GM18498 (cell line): ENCODE data around the gene BHLHE23.
A peak's percentile ranks its signal among the peaks of the same experiment; 100 is the strongest.

Source experiments
- ATAC-seq: cut with Tn5 transposase; IDR thresholded peaks from one replicate; pipeline ENCODE4 v1.9.1; 2021; ENCODE audit warnings: mild to moderate bottlenecking, moderate library complexity; ENCODE audit not compliant: unreplicated experiment

BHLHE23 gene

DNA sequence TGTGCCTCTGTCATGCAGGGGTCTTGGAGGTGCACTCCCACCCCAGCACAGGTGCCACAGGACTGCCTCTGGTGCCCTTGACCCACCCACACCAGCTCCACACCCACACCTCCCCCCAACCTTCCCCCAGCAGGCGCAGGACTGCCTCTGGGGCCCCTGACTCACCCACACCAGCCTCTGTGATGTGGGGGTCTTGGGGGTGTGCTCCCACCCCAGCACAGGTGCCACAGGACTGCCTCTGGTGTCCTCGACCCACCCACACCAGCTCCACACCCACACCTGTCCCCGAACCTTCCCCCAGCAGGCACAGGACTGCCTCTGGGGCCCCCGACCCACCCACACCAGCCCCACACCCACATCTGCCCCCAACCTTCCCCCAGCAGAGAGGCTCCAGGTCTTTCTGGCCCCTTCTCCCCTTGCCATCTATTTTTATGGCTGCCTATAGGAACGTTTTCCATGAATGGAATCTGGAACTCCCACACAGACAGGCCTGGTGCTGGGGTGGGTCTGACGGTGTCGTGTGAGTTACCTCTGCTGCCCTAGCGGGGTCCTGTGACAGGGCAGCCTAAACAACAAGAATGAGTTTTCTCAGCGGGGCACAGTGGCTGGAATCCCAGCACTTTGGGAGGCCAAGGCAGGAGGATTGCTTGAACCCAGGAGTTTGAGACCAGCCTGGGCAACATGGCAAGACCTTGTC is 30.8 kb downstream of the BHLHE23 start:
- ATAC-seq = no peak

DNA sequence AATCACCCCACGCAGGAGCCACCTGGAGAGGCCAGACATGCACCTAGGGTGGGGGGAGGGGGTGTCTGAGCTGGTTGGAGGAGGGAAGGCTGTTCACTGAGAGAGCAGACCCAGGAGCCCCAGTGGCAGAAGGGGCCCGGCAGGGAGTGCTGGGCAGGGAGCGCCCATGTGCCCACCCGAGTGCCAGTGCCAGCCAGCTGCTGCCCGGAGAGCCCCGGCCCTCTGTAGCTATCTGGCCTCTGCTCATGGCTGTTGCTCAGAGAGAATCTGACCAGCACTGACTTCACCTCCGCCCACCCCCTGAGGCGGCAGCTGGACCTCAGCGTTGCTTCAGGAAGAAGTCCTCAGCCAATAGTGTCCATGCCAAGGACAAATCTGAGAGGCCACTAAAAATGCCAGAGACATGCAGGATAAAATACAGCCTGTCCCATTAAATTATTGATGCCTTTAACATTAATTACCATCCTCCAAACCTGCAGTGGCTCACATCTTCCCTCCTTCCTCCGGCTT is 31.5 kb downstream of the BHLHE23 start:
- ATAC-seq = no peak

DNA sequence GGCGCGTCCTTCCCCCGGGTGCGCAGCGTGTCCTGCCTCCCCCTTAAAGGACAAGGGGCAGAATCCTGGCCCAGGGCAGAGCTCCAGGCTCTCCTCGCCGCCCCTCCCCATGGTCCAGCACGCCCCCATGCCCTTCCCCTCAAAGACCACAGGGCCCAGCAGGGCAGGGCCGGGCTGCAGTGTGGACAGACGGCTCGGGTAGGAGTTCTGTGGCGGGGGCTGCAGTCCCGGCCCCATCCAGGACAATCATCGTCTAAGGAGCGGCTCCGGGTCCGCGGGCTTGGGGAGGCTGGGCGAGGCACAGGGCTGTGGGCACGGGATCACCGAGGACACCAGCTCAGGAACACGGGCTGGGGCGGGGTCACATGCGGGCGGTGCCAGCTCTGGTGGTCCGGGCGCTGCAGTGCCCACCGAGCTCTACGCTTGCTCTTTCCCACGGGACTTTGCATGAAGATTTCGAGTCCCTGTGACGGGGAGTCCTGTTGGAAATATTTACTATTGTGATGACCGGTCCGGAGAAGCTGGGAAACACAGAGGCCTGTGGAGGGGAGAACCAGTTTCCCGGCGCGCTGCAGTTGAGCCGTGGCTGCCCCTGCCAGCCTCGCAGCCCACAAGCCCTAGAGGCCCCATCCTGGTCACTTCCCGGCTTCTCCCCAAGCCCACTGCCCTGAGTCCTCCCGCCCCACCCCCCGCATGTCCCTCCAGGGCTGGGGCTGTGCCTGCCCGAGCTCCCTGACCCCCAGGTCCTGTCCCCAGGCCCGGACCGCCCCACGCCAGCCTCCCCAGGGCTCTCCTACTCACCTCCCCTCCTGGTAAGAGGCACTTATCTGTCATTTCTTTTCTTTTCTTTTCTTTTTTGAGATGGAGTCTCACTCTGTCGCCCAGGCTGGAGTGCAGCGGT is 33.7 kb downstream of the BHLHE23 start:
- ATAC-seq = no peak

DNA sequence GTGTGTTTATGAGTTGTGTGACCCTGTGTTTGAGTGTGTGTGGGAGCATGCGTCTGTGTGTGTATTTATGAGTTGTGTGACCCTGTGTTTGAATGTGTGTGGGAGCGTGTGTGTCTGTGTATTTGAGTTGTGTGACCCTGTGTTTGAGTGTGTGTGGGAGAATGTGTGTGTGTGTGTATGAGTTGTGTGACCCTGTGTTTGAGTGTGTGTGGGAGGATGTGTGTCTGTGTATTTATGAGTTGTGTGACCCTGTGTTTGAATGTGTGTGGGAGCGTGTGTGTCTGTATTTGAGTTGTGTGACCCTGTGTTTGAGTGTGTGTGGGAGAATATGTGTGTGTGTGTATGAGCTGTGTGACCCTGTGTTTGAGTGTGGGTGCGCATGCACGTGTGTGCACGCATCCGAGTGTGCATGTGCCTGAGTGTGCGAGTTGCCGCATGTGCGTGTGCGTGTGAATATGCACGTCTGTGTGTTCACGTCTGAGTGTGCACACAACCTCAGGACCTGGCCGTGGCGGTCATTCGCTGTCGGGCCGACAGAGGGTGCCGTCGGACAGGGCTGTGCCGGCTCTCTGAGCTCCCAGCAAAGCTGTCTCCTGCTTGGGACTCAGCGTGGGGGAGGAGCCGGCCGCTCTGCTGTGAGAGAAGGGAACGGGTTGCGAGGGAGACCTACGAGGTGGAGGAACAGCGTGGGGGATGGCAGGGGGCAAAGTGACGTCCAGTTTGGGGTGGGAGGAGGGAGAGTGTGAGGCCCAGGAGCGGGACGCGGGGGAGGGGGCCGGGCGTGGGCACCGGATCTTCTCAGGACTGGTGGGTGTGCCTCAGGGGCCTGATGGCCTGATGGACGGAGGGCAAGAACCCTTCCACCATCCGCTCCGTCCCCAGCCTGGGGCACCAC is 34.6 kb downstream of the BHLHE23 start:
- peak; percentile 52 for ATAC-seq

DNA sequence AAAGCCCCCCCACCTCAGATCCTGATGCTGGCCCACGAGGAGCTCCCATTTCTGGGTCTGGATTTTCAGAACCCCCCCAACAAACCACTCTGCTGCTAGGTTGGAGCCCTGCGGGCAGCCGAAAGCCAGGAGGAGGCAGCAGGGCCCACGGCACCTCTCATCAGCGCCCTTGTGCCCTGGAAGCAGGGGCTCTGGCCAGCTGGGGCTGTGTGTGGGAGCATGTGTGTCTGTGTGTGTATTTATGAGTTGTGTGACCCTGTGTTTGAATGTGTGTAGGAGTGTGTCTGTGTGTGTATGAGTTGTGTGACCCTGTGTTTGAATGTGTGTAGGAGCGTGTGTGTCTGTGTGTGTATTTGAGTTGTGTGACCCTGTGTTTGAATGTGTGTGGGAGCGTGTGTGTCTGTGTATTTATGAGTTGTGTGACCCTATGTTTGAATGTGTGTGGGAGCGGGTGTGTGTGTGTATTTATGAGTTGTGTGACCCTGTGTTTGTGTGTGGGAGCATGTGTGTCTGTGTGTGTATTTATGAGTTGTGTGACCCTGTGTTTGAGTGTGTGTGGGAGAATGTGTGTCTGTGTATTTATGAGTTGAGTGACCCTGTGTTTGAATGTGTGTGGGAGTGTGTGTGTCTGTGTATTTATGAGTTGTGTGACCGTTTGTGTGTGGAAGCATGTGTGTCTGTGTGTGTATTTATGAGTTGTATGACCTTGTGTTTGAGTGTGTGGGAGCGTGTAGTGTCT is 35.4 kb downstream of the BHLHE23 start:
- no peak for ATAC-seq

DNA sequence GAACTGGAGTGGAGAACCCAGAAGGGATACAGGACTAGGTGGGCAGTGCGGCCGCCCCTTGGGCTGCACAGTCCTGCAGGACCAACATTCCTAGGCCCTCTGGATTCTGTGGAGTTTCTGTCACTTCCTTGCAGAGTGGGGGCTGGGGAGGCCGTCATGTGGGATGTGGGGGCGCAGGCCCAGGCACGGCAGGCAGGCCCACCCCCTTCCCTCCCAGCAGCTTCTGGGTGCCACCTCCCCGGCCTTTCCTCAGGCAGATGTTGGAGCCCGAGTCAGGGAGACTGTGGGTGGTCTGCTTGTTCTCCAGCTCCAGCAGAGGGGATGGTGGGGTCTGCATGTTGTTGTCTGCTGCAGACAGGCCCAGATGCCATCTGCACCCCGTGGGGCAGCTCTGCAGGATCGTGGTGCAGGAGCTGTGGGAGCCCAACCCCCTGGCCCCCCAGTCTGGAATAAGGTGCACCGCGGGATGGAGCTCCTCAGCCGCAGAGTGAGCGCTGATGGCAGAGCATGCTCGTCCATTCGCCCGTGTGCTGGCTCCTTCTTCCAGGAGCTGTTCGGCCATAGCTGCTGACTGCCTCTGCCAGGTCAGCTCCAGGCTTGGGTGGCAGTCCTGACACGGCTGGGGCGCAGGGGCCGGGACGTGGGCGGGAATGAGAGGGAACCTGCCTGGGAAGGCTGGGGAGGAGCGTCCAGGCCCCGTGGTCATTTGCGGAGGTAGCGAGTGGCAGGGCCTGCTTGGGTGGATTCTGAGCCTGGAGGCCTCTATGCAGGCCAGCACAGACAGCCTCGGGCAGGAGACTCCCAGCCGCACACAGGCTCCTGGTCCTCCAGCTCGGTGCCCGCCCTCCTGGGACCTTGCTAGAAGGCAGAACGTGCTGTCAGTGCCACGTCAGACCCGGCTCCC is 36.2 kb downstream of the BHLHE23 start:
- ATAC-seq = no peak

DNA sequence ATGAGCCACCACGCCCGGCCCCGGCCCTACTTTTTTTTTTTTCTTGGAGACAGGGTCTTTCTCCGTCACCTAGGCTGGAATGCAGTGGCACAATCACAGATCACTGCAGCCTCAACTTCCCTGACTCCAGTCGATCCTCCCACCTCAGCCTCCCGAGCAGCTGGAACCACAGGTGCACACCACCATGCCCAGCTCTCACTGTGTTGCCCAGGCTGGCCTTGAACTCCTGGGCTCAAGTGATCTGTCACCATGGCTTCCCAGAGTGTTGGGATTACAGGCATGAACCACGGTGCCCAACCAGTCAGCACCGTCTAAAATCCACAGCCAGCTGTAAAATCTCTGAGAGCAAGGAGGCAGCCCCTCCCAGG is 36.8 kb downstream of the BHLHE23 start:
- no peak for ATAC-seq

DNA sequence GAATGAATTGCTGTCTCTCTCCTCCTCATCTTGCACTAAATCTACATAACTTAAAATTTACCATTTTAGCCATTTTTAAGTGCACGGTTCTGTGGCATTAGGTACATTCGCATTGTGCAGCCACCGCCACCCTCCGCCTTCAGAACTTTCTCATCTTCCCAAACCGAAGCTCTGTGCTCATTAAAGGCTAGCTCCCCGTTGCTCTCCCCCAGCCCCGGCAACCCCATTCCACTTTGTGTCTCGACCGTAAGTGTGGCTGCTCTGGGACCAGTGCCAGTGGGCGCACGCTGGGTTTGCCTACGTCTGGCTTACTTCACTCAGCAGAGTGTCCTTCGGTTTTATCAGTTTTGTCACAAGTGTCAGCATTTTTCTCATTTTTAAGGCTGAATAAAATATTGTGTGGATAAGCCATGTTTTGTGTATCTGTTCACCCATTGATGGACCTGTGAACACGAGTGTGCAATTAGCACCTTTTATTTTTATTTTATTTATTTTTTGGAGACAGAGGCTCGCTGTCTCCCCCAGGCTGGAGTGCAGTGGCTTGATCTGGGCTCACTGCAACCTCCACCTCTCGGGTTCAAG is 37.5 kb downstream of the BHLHE23 start:
- no peak for ATAC-seq

DNA sequence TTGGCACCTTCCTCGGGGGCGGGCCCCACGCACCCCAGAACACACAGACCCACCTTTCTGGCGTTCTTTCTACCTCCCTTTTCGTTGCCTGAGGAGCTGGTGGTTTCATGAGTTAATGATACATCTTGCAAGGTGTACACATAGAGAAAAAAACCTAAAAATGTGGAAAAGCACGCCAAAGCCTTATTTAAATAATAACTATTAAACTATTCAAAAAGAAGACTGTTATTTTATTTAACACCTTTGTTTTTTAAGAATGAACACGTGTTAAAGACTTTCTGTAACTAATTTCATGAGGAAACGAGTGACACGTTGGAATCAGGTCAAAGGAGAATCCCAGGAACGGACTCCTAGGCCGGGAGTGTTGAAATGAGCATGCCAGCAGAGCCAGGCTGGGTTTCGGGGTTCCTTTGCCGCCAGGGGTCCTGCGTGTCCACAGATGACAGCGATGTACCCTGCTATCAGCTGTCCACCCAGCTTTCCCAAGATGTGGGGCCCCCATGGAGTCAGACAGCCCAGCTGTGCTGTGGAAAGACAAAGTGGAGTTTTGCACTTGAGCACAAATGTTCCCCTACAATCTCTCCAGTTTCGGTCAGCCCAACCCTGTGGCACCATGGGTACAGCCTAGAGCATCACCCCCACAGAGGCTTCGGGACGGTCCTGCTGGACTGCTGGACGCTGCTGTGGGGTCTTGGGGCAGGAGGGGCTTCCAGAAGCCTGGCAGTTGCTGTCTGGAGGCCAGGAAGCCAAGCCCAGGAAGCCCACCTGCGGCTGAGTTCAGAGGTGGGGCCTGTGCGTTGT is 38.2 kb downstream of the BHLHE23 start:
- ATAC-seq = no peak

DNA sequence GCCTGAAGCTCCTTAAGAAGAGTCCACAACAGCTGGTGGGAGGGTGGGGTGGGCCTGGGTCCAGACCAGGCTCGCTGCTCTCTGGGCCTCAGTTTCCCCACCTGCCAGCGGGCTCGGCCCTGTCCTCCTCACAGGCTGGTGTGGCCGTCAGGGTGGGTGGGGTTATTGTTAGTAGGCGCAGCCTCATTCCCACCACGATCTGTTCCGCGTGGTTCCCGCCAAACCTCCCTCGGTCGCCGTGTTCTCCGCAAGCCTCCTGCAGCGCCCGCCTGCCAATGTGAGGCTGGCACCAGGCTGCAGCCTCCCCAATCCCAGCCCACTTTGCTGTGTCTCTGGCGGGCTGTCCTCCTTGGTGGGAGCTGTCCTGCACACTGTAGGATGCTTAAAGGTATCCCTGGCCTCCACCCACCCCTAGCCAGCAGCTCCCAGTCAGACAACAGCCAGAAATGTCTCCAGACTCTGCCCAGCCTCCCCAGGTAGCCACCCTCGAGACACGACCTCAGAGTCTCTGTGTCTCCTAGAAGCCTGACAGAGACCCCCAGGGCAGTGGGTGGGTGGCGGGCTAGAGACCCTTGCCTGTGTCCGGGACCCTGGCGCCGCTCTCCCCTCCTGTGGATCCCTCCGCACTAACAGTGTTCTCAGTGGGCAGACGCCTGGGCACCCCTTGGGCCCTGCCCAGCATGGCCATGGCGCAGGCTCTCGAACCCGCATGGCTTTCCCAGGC is 39.0 kb downstream of the BHLHE23 start:
- ATAC-seq = no peak

DNA sequence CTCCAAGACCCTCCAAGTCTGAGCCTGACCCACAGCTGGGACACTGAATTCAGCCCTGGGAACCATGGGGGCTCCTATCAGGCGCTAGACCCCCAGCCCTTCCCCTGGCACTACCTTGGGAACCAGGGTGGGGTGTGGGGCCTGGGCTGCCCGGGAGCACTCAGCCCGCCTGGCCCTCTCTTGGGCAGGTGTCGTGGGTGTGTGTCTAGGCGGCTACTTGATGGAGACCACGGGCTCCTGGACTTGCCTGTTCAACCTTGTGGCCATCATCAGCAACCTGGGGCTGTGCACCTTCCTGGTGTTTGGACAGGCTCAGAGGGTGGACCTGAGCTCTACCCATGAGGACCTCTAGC is 39.6 kb downstream of the BHLHE23 start:
- no peak for ATAC-seq

DNA sequence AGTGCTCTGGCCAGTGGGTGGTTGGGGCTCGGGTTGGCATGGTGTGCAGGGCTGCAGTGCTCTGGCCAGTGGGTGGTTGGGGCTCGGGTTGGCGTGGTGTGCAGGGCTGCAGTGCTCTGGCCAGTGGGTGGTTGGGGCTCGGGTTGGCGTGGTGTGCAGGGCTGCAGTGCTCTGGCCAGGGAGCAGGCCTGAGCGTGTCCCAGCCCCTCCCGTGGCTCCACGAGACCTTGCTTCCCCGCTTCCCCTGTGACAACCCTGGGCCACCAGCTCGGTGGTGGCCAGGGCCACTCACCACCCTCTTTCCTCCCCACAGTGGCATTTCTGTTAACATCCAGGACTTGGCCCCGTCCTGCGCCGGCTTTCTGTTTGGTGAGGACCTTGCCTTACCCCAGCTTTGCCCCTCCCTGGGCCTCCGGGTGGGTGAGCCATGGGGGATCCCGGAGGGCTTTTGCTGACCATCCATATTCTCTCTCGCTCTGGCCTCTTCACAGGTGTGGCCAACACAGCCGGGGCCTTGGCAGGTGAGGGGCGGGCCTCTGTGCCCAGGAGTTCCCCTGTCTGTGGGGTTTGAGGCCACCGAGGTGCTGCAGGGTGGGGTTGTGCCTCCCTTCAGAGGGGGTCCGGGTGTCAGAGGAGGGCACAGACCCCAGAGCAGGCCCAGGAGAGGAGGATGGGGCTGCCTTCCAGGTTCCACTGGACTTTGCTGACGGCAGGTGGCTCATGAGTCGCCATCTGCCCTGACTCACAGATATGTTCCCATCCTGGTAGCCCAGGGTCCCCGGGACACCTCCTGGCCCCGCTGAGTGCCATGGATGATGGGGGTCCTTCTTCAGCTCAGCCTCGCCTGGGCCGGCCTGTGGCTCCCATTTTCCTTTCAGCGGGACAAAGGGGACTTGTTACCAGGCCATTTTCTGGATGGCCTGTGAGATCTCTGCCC is 40.3 kb downstream of the BHLHE23 start:
- ATAC-seq = no peak

DNA sequence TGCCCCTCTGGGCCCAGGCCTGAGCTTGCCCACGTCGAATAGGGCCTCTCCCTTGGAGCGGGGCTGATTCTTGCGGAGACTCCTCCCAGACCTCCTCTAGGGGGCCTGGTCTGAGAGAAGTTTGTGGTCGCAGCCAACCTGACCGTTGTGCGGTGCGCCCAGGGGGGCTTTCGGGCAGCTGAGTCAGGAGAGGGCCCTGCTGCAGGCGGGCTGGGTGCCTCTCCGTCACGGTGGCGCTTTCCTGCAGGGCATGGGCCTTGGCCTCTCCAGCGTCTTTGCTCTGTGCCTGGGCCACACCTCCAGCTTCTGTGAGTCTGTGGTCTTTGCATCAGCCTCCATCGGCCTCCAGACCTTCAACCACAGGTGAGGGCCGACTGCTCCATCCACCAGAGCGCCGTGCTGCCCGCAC is 41.4 kb downstream of the BHLHE23 start:
- ATAC-seq = no peak

DNA sequence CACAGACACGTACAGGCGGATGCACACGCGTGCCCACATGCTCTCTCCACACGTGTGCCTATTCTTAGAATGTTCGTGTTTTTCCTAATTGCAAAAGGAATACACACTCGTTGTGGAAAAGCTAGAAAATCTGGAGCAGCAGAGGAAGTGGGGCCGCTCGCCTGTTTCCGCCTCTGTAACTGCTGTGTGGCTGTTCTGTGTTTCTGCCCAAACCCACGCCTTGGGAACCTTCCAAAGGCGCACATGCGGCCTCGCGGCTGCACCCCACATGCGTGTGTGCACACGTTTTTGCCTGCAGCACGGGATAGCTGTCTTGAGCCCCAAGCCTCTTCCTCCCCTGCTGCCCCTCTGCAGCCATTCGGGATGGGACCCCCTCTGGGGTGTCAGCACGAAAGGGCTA is 42.1 kb downstream of the BHLHE23 start:
- no peak for ATAC-seq

DNA sequence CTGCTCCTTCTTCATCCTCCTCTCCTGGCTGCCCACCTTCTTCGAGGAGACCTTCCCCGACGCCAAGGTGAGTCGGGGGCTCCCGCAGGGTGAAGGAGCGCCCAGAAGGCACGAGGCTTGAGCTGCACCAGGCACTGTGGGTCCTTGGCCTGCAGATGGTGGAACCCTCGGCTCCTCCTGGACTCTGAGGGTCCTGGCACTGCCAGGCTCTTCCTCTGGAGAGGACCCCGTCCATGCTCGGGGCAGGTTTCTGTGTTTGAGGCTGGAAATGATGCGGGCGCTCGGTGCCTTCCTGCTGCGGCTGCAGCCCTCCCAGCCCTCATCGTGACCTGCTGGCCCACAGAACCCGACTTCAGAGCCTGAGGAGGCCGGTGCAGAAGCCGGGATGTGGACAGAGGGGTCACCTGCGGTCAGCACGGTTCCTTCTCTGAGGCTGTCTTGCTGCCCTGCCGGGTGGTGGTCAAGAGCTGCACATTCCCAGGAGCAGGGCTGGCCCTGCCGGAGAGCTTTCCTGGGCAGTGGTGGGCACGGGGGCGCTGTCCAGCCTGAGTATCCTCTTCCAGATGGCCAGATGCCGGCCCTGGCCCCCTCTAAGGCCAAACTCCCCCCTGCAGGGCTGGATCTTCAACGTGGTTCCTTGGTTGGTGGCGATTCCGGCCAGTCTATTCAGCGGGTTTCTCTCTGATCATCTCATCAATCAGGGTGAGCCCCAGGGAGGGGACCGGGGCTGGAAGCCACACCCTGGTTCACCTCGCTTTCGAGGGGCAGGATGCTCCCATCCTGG is 43.0 kb downstream of the BHLHE23 start:
- no peak for ATAC-seq
